ENCODE measurements around the gene ADIPOR2. TPM values are rescaled to one million over a fixed set of nuclear protein-coding genes. Genes with fewer than 3 reads are reported as not detected.

The ADIPOR2 gene
- total RNA-seq, result 49.9 and 55.3 TPM in 2 replicates

- DNase-seq (ENCODE audit: low read depth, low spot score), result peak; percentile 80
These were observed at the start of gene ADIPOR2 for GRCh38 chr12:1690578-1691122. ADIPOR2 (plus strand) TSS chr12:1691070; CDS start chr12:1754344, 63,274 bp downstream.

- DNase-seq (ENCODE audit: low read depth, low spot score), result no peak
These were observed 48.4 kb upstream of the ADIPOR2 start for GRCh38 chr12:1642513-1642912.

GRCh38 chr12:1643043-1643442, 47.8 kb upstream of the ADIPOR2 start:
- no peak for DNase-seq (ENCODE audit: low read depth, low spot score)

- no peak for DNase-seq (ENCODE audit: low read depth, low spot score)
These were observed 46.9 kb upstream of the ADIPOR2 start for GRCh38 chr12:1643905-1644533.

- DNase-seq (ENCODE audit: low read depth, low spot score), result peak; percentile 57
These were observed 46.1 kb upstream of the ADIPOR2 start for GRCh38 chr12:1644534-1645438.

- no peak for DNase-seq (ENCODE audit: low read depth, low spot score)
These were observed 45.1 kb upstream of the ADIPOR2 start for GRCh38 chr12:1645819-1646218.

- no peak for DNase-seq (ENCODE audit: low read depth, low spot score)
These were observed 44.1 kb upstream of the ADIPOR2 start for GRCh38 chr12:1646569-1647284.

GRCh38 chr12:1647285-1647669, 43.6 kb upstream of the ADIPOR2 start:
- DNase-seq (ENCODE audit: low read depth, low spot score), result no peak

GRCh38 chr12:1650260-1650977, 40.5 kb upstream of the ADIPOR2 start:
- no peak for DNase-seq (ENCODE audit: low read depth, low spot score)

GRCh38 chr12:1650978-1651361, 39.9 kb upstream of the ADIPOR2 start:
- no peak for DNase-seq (ENCODE audit: low read depth, low spot score)

- DNase-seq (ENCODE audit: low read depth, low spot score), result no peak
These were observed 38.9 kb upstream of the ADIPOR2 start for GRCh38 chr12:1651946-1652345.

GRCh38 chr12:1655225-1655788, 35.6 kb upstream of the ADIPOR2 start:
- DNase-seq (ENCODE audit: low read depth, low spot score), result no peak

- DNase-seq (ENCODE audit: low read depth, low spot score), result no peak
These were observed 34.0 kb upstream of the ADIPOR2 start for GRCh38 chr12:1656902-1657301.

- no peak for DNase-seq (ENCODE audit: low read depth, low spot score)
These were observed 33.2 kb upstream of the ADIPOR2 start for GRCh38 chr12:1657688-1658087.

- peak; percentile 15 for DNase-seq (ENCODE audit: low read depth, low spot score)
These were observed 30.3 kb upstream of the ADIPOR2 start for GRCh38 chr12:1660304-1661187.

GRCh38 chr12:1661553-1662335, 29.1 kb upstream of the ADIPOR2 start:
- DNase-seq (ENCODE audit: low read depth, low spot score), result peak; percentile 85

- DNase-seq (ENCODE audit: low read depth, low spot score), result no peak
These were observed 28.0 kb upstream of the ADIPOR2 start for GRCh38 chr12:1662761-1663439.

GRCh38 chr12:1663440-1664132, 27.3 kb upstream of the ADIPOR2 start:
- DNase-seq (ENCODE audit: low read depth, low spot score), result no peak
